NB4 (cell line): ENCODE data around the gene GALNT10.

Experiments
- DNase-seq: peaks from one replicate; pipeline ENCODE4 v3.0.0; 2010; ENCODE audit warnings: low read depth
- H3K4me3 ChIP-seq: one replicate; pipeline ENCODE4 v1.5.1; 2011; ENCODE audit warnings: mild to moderate bottlenecking, low read depth, low read length, moderate library complexity
- CTCF ChIP-seq: IDR thresholded peaks from one replicate; pipeline ENCODE4 v1.5.1; 2012; ENCODE audit warnings: low read depth, low read length
- MAX ChIP-seq: IDR thresholded peaks from 2 replicates; pipeline ENCODE4 v1.6.1; 2011; ENCODE audit warnings: low read depth, low read length
- MYC ChIP-seq: IDR thresholded peaks from 2 replicates; pipeline ENCODE4 v1.6.1; 2011; ENCODE audit warnings: low read depth, low read length
- POLR2A ChIP-seq: IDR thresholded peaks from 2 replicates; pipeline ENCODE4 v1.6.1; 2011; ENCODE audit warnings: mild to moderate bottlenecking; ENCODE audit not compliant: insufficient read length; ENCODE audit errors: extremely low read depth

GALNT10 gene

GRCh38 chr5:154374264-154374663 is 183.7 kb downstream of the GALNT10 start:
- no peak for TF ChIP-seq MAX
- no peak for TF ChIP-seq CTCF
- no peak for TF ChIP-seq MYC
- no peak for TF ChIP-seq POLR2A
- no peak for DNase-seq
- H3K4me3 ChIP-seq: no peak overlapping the region

- DNase-seq: no peak
- no peak overlapping the region for H3K4me3 ChIP-seq
- TF ChIP-seq MYC: no peak
- no peak for TF ChIP-seq MAX
- TF ChIP-seq CTCF: no peak
- no peak for TF ChIP-seq POLR2A
These were observed 184.9 kb downstream of the GALNT10 start for GRCh38 chr5:154375329-154376008.

GRCh38 chr5:154376481-154376880 is 185.9 kb downstream of the GALNT10 start:
- H3K4me3 ChIP-seq: no peak overlapping the region
- DNase-seq: no peak
- TF ChIP-seq POLR2A (no peak), CTCF (no peak), MYC (no peak), MAX (no peak)

- H3K4me3 ChIP-seq: no peak overlapping the region
- TF ChIP-seq MAX (no peak), CTCF (no peak), POLR2A (no peak), MYC (no peak)
- no peak for DNase-seq
These were observed 187.4 kb downstream of the GALNT10 start for GRCh38 chr5:154377754-154378533.

GRCh38 chr5:154380263-154380662 is 189.7 kb downstream of the GALNT10 start:
- no peak overlapping the region for H3K4me3 ChIP-seq
- no peak for DNase-seq
- TF ChIP-seq MYC (no peak), POLR2A (no peak), MAX (no peak), CTCF (no peak)
